ENCODE measurements around the gene PRND. TPM values are rescaled to one million over a fixed set of nuclear protein-coding genes. Genes with fewer than 3 reads are reported as not detected.
"Not testable (repeated sequence)": the region's sequence is repeated elsewhere in the genome, so short reads cannot be mapped to it uniquely, and the experiment has no call there.

PRND gene
- total and polyA plus RNA-seq, 7 donors: 0.04 to 6.4 (median 0.95) TPM; not detected in 2

GRCh38 chr20:4770026-4770425 is 48.3 kb downstream of the PRND start:
- intact Hi-C loops (cut with DNase I): no loop called here
- Histone ChIP-seq H3K4me3 (no peak overlapping the region), H3K27me3 (no peaks in the 10 kb centered on the region), H3K27ac (no peak overlapping the region), H3K9me3 (no peaks in the 10 kb centered on the region), H3K36me3 (no peaks in the 10 kb centered on the region), H3K4me1 (peaks cover 0 to 10% (median 0%) of the 10 kb centered on the region in 4 donors)
- TF ChIP-seq POLR2A (IDR thresholded peaks at IDR 0.05): no peak
- TF ChIP-seq POLR2AphosphoS5 (IDR thresholded peaks at IDR 0.05): no peak
- TF ChIP-seq EP300 (IDR thresholded peaks at IDR 0.05): no peak
- no peak for TF ChIP-seq CTCF (IDR thresholded peaks at IDR 0.05)
- WGBS, 2 donors: 85 to 91% methylated on average over 1 of the region's 1 CpG
- no peak for DNase-seq

- intact Hi-C loops (cut with DNase I): no loop called here
Measured at GRCh38 chr20:4771004-4771403, 49.3 kb downstream of the PRND start.

GRCh38 chr20:4772132-4772531 is 50.4 kb downstream of the PRND start:
- no peak for TF ChIP-seq POLR2AphosphoS5 (IDR thresholded peaks at IDR 0.05)
- TF ChIP-seq EP300 (IDR thresholded peaks at IDR 0.05): no peak
- TF ChIP-seq POLR2A (IDR thresholded peaks at IDR 0.05): no peak
- TF ChIP-seq CTCF (IDR thresholded peaks at IDR 0.05): no peak

More at GRCh38 chr20:4771004-4771403, 49.3 kb downstream of the PRND start:
- Histone ChIP-seq H3K4me1 (peaks cover 0 to 10% (median 0%) of the 10 kb centered on the region in 4 donors), H3K27ac (no peak overlapping the region), H3K27me3 (no peaks in the 10 kb centered on the region), H3K4me3 (no peak overlapping the region), H3K36me3 (no peaks in the 10 kb centered on the region), H3K9me3 (no peaks in the 10 kb centered on the region)
- WGBS, 2 donors: 78 to 79% methylated on average over 5 of the region's 5 CpGs
- TF ChIP-seq POLR2A (IDR thresholded peaks at IDR 0.05): no peak
- TF ChIP-seq CTCF (IDR thresholded peaks at IDR 0.05): no peak
- no peak for TF ChIP-seq POLR2AphosphoS5 (IDR thresholded peaks at IDR 0.05)
- no peak for TF ChIP-seq EP300 (IDR thresholded peaks at IDR 0.05)
- no peak for DNase-seq

GRCh38 chr20:4773014-4773413 is 51.3 kb downstream of the PRND start:
- DNase-seq; H3K27me3 ChIP-seq; H3K4me3 ChIP-seq; intact Hi-C loops (cut with DNase I); H3K9me3 ChIP-seq; H3K36me3 ChIP-seq: not testable (repeated sequence)
- Histone ChIP-seq H3K27ac (peak overlapping the region in 1 of 4 donors; percentile 54), H3K4me1 (peaks cover 0 to 10% (median 0%) of the 10 kb centered on the region in 4 donors)
- WGBS, 2 donors: 85 to 94% methylated on average over 5 of the region's 5 CpGs

More at GRCh38 chr20:4772132-4772531, 50.4 kb downstream of the PRND start:
- H3K9me3 ChIP-seq: no peaks in the 10 kb centered on the region
- H3K4me3 ChIP-seq: no peak overlapping the region
- no peaks in the 10 kb centered on the region for H3K36me3 ChIP-seq
- DNase-seq: no peak
- H3K27me3 ChIP-seq: no peaks in the 10 kb centered on the region
- 92% methylated on average over 3 of the region's 3 CpGs for WGBS, 2 donors
- H3K4me1 ChIP-seq: peaks cover 0 to 10% (median 0%) of the 10 kb centered on the region in 4 donors
- intact Hi-C loops (cut with DNase I): no loop called here
- H3K27ac ChIP-seq: no peak overlapping the region

GRCh38 chr20:4773736-4774135 is 52.0 kb downstream of the PRND start:
- WGBS, 2 donors: 77 to 86% methylated on average over 5 of the region's 5 CpGs

More at GRCh38 chr20:4773736-4774135, 52.0 kb downstream of the PRND start:
- Histone ChIP-seq H3K9me3 (no peaks in the 10 kb centered on the region), H3K36me3 (no peaks in the 10 kb centered on the region), H3K4me3 (no peak overlapping the region), H3K4me1 (peaks cover 0 to 10% (median 0%) of the 10 kb centered on the region in 4 donors), H3K27ac (peak overlapping the region in 3 of 4 donors; percentile 10 to 54 (median 20)), H3K27me3 (no peaks in the 10 kb centered on the region)
- no peak for DNase-seq
- intact Hi-C loops (cut with DNase I): no loop called here
- TF ChIP-seq POLR2A (IDR thresholded peaks at IDR 0.05): no peak
- TF ChIP-seq POLR2AphosphoS5 (IDR thresholded peaks at IDR 0.05): no peak
- no peak for TF ChIP-seq CTCF (IDR thresholded peaks at IDR 0.05)
- TF ChIP-seq EP300 (IDR thresholded peaks at IDR 0.05): no peak
